ENCODE data around the gene DNAJB14. TPM values are rescaled to one million over a fixed set of nuclear protein-coding genes. Genes with fewer than 3 reads are reported as not detected.

The DNAJB14 gene
- total and polyA plus RNA-seq, 4 donors, result 15.3 to 90.8 (median 33.3) TPM

DNA sequence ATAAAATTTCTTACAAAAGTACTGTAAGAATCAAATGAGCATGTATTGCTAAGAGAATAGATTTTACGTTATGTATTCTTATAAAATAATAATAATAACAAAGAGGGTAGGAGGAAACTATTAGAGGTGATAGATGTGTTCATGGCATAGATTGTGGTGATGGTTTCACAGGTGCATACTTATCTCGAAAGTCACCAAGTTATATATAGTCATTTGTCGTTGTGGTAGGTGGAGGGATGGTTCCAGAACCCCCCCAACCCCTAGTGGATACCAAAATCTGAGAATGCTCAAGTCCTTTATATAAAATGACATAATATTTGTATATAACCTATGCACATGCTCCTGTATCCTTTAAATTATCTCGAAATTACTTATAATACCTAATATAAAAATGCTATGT lies 40.4 kb upstream of the DNAJB14 start:
- no peak for TF ChIP-seq CTCF (IDR thresholded peaks at IDR 0.05; ENCODE audit: control extremely low read depth, extremely low read depth)
- no peak for ATAC-seq (ENCODE audit: insufficient read depth, low FRiP score)

GRCh38 chr4:99983289-99983943 lies 37.0 kb upstream of the DNAJB14 start:
- Histone ChIP-seq H3K4me3 (no peak overlapping the region), H3K27me3 (ENCODE audit: control insufficient read depth in 3 of 3, insufficient read depth in 3 of 3, low read length in 2 of 3) (no peaks in the 10 kb centered on the region), H3K4me1 (ENCODE audit: control insufficient read depth in 5 of 5, insufficient read depth in 5 of 5, low read length in 5 of 5) (no peaks in the 10 kb centered on the region), H3K9ac (ENCODE audit: insufficient read depth in 1 of 2, low read length in 2 of 2) (no peak overlapping the region), H3K27ac (ENCODE audit: low read depth in 1 of 2, low read length in 1 of 2) (no peak overlapping the region), H3K9me3 (ENCODE audit: control insufficient read depth in 4 of 4, insufficient read depth in 3 of 4, low read length in 3 of 4) (no peaks in the 10 kb centered on the region), H3K36me3 (ENCODE audit: control insufficient read depth in 4 of 4, insufficient read depth in 4 of 4, low read length in 4 of 4) (no peaks in the 10 kb centered on the region)
- ATAC-seq (ENCODE audit: insufficient read depth, low FRiP score) (no peak), DNase-seq (no peak)
- 82 to 94% methylated on average over 4 of the region's 4 CpGs for WGBS, 2 donors
- TF ChIP-seq CTCF (IDR thresholded peaks at IDR 0.05; ENCODE audit: control extremely low read depth, extremely low read depth), result no peak

More for the DNA sequence above, 40.4 kb upstream of the DNAJB14 start:
- Histone ChIP-seq H3K9me3 (ENCODE audit: control insufficient read depth in 4 of 4, insufficient read depth in 3 of 4, low read length in 3 of 4) (no peaks in the 10 kb centered on the region), H3K27ac (ENCODE audit: low read depth in 1 of 2, low read length in 1 of 2) (no peak overlapping the region), H3K4me1 (ENCODE audit: control insufficient read depth in 5 of 5, insufficient read depth in 5 of 5, low read length in 5 of 5) (peaks cover 0 to 4% (median 0%) of the 10 kb centered on the region in 5 donors), H3K27me3 (ENCODE audit: control insufficient read depth in 3 of 3, insufficient read depth in 3 of 3, low read length in 2 of 3) (no peaks in the 10 kb centered on the region), H3K9ac (ENCODE audit: insufficient read depth in 1 of 2, low read length in 2 of 2) (no peak overlapping the region), H3K36me3 (ENCODE audit: control insufficient read depth in 4 of 4, insufficient read depth in 4 of 4, low read length in 4 of 4) (no peaks in the 10 kb centered on the region), H3K4me3 (no peak overlapping the region)
- WGBS, 2 donors, result 88 to 90% methylated on average over 4 of the region's 4 CpGs
- DNase-seq, result no peak

GRCh38 chr4:99979872-99980271 lies 33.5 kb upstream of the DNAJB14 start:
- no peak for DNase-seq
- no peak overlapping the region for H3K27ac ChIP-seq (ENCODE audit: low read depth in 1 of 2, low read length in 1 of 2)
- ATAC-seq (ENCODE audit: insufficient read depth, low FRiP score), result no peak
- H3K4me1 ChIP-seq (ENCODE audit: control insufficient read depth in 5 of 5, insufficient read depth in 5 of 5, low read length in 5 of 5), result no peaks in the 10 kb centered on the region
- peaks cover 0 to 4% (median 0%) of the 10 kb centered on the region in 4 donors for H3K9me3 ChIP-seq (ENCODE audit: control insufficient read depth in 4 of 4, insufficient read depth in 3 of 4, low read length in 3 of 4)
- TF ChIP-seq CTCF (IDR thresholded peaks at IDR 0.05; ENCODE audit: control extremely low read depth, extremely low read depth), result no peak
- H3K4me3 ChIP-seq, result no peak overlapping the region
- H3K27me3 ChIP-seq (ENCODE audit: control insufficient read depth in 3 of 3, insufficient read depth in 3 of 3, low read length in 2 of 3), result no peaks in the 10 kb centered on the region
- no peaks in the 10 kb centered on the region for H3K36me3 ChIP-seq (ENCODE audit: control insufficient read depth in 4 of 4, insufficient read depth in 4 of 4, low read length in 4 of 4)
- H3K9ac ChIP-seq (ENCODE audit: insufficient read depth in 1 of 2, low read length in 2 of 2), result no peak overlapping the region

Measured in lung (tissue), 12 donors.